HG03064 (cell line): Measurements from ENCODE around the gene SDC1.
A peak's percentile ranks its signal among the peaks of the same experiment; 100 is the strongest.

Source experiments
- ATAC-seq: cut with Tn5 transposase; IDR thresholded peaks from one replicate; pipeline ENCODE4 v1.9.1; 2021; ENCODE audit warnings: low read depth; ENCODE audit not compliant: unreplicated experiment

Gene SDC1

DNA sequence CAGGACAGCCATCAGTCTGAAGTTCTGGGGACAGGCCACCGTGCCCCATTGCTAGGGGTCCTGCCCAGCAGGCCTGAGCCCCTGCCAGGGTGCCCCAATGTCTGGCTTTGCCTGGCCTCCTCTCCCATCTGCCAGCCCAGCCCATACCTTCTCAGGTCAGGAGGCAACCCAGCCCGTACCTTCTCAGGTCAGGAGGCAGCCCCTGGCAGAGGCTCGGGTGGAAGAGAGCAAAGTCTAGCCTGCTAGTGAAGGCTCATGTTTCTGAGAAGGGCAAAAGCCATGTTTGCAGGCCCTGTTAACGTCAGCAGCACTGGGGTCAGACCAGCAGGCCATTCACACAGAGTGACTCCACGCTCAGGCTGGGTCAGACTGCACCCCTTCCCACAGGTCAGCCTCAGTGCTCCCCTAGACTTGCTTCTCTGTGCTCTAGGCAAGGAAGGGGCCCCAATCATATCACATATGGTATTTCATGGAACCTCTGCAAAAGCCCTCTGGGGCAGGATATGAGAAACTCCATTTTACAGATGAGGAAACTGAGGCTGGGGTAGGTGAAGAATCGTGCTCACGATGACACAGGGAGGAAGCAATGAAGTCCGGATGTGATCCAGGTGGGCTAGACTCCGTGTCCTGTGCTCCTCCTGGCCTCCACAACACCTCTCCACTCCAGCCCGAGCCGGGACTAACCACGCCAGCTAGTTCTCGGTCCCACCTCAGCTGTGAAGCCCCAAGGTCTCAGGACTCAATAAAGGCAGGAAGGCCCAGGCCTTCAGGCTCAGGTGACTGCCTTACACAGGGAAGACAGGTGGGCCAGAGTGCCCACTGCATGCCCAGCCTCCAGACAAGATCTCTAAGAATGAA lies 9.5 kb downstream of the SDC1 start:
- no peak for ATAC-seq

DNA sequence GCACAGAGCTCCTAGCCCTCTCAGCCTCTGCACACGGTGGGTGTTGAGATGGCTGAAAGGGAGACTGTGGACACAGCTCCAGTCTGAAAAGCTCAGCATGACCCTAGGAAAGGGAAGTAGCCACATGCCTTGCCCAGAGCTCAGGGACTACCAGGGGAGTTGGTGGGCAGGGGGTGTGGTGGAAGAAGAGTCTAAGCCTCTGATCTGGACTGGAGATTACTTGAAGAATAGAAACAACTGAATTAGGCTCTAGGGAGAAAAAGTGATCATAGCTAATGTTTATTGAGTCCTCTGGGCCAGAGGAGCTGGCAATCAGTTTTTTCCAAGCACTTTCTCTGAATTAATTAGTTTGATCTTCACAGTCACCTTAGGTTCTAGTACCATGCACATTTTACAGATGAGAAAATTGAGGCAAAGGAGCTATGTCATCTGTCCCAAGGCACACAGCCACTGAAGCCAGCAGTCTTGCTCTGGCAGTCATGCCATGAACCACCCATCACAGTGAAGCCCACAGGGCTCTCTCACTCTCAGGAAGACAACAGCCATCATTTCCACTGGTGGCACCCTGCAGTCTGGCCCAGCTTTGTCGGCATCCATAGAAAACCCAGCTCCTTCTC lies 10.3 kb downstream of the SDC1 start:
- ATAC-seq = no peak

DNA sequence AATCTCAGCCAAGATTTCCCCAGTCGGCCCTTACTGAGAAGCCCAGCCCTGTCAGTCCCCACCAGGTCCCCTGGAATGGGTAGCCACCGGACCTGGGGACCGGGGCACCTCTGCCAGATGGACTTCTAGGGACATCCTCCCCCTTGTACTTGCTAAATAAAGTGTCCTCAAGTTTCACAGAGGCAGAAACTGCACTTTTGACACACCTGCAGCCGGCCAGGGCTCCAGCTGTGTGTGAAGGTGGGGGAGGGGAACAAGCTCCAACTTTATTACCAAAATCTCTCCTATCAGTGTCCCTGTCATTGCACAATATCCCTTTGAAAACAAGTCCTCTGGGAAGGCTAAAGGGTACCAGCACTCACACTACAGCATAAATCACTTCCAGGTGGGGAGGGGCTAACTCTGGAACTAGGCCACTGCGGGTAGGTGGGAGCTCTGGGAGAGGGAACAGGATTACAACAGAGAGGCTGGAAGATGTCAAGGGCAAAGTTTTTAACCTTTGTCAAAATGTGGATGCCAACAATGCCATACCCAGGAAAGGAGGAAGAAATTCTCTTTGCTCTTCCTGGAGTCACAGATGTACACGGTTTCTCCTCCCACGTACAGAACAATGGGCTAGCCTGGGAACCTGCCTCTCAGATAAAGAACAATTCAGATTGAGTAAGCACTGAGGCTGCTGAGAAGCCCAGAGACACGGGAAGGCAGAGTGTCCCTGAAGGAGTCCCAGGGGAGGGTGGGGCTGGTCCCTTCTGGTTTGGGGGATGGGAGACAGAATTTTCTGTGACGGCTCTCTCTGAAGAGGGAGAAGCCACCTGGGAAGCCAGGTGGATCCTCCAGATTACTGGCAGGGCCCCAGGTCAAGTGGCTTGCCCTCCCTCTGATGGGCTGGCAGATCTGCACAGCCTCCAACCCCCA lies 11.0 kb downstream of the SDC1 start:
- no peak for ATAC-seq

DNA sequence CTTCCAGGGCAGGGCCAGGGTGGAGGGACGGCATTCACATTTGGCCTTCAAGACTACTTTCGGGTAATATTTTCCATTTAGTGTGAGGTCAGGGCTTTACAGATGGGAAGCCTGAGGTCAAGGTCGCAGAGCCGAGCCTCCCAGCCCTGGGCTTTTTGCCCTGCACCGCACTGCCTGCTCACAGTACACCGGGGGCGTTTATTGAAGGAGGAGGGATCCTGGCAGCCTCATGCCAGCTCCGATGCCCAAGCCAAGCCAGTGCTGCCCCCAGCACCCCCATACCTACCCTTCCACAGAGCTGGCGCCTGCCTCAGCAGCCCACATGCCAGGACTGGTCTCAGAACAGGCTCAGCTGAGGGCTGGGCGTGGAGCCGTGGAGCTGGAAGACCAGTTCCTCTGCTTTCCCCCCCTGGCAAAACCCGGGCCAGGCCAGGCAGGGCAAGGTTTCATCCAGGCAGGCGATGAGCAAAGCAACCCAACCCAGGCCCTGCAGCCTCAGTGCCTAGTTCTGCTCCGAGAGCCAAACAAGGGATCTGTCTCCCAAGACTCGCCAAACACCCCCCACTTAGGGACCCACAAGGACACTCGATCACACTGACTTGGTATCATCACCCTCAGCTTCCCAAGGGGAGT lies 11.9 kb downstream of the SDC1 start:
- ATAC-seq = no peak

DNA sequence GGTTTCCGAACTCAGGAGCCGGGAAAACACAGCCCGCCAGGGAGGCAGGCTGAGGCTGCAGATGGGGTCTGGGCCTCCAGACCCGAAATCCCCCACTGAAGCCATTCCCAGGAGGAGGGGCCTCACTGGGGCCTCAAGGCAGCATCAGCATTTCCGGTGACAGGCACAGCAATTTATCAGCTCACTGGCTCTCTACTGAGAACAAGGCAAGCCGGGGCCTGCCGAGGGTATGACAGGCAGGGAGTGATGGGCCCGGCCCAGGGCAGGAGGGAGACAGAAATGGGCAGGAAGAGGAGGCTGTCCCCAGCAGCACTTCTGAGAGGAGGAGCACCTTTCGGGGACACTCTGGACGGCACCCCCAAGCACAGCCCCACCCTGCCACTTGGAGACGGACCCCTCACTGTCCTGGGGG lies 12.5 kb downstream of the SDC1 start:
- ATAC-seq = peak; percentile 48

DNA sequence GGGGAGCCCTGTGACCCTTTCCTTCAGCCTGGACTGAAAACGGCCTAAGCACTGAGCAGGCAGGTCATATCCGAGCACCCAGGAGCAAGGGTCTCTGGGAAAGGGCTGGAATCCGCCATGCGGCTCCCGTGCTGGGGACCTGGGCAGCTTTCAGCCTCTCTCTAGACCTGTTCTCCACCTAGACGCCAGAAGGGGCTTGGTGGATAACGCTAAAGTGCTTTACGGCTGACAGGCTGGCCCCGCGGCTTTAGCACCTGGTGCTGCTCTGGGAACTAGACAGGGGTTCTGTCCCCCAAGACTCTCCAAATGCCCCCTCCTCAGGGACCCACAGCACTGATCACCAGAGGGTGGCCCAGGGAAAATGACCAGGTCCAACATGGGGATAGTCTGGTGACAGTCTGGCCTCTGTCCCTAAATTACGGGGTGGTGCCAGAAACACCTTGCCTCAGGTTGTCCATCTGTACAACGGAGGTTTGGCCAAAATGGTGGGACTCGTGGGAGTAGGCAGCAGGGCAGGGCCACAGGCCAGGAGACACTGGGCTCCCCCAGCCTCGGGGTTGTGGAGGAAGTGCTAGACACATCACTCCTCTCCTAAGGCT lies 13.0 kb downstream of the SDC1 start:
- no peak for ATAC-seq

DNA sequence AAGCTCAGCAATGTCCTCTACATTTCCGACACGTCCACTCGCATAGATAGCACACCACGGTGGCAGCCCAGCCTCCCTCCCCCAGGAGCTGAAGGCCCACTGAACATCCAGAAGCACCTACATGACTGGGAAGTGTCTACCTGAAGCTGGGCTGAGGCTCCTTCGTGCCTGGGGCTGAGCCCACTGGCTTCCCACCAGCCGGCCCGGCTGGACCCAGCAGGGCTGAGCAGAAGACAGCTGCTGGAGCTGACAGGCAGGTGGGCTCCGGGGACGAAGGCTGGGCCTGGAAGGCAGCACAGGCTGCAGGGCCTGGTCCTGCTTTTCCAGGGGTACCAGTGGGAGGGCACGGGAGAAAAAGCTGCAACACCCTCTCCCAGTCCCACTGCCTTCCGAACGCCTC lies 13.5 kb downstream of the SDC1 start:
- no peak for ATAC-seq

DNA sequence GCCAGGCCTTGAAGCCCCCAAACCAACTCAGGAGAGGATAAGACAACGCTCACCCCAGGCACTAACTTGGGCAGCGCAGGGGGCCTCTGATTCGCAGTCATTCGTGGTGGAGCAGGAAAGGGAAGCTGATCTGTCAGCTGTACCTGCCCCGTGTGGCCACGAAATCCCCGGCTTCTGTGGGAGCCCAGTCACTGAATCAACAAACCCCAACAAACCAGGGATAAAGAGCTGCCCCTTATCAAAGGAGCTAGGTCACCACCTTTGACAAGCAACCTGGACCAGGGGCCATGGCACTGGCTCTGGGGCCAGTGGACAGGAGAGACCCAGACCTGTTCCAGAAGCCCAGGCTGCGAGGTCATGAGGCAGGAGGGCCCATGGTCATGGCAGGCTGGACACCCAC lies 14.5 kb downstream of the SDC1 start:
- ATAC-seq = no peak

DNA sequence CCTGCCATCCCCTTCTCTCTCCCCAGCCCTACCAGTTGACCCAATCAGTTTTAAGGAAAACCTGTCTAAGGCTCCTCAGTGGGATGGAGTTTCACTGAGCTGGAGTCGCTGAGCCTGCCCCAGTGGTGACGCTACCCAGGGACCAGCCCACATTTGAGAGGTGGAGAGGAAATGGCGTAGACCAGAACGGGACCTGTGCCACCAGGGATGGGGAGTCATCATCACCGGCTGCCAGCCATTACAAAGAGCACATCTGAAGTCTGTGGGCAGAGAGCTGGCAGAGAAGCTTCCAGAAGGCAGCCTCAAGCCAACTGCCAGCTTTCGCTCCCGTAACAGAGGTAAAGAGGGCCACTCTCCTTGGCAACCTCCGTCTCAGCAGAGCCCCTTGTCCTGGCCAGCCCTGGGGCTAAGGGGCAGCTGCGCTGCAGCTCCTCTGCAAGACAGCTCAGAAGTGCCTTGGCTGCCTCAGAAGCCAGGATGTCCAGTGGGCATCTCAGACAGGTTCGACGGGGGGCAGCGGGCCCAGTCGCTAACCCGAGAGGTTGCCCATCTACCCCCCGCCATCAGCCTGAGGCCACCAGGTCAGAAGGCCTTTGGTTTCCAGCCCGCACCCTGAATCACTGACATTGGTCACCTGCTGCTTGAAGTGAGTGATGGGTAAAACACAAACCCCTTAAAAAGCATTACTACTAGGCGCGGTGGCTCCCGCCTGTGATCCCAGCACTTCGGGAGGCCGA lies 15.4 kb downstream of the SDC1 start:
- no peak for ATAC-seq

DNA sequence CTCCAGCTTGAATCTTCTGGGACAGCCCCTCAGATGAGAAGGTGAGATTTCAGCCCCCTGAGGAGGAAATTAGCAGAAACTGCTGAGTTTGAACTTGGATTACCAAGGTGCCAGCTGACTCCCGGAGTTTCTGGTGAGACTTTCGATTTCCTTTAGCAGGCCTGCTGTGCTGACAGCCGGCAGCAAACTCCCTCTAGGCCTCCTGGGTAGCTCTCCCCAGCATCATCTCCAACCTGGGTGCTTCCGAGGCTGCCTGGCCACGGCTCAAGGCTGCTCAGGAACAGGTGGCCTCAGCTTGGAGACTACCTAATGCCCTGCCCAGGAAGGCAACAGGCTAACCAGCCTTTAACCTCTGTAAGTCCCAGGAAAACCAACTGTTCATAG lies 16.5 kb downstream of the SDC1 start:
- ATAC-seq = no peak

DNA sequence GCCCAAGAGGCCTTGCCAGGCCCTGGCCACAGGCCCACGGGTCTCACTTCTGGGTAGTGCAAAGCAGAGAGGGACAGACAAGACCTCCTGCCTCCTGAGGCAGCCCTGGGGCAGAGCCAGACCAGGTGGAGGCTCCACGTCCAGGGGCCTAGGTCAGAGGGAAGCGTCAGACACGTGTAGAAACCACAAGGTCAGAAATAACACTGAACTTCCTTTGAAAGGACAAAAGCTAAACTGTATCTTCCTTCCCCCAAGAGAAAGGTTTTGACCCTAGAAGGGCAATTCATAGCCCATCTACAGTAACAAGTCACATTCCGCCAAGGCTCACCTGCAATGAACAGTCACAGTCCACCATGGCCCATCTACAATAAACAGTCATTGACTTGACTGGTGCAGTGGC lies 17.9 kb downstream of the SDC1 start:
- peak; percentile 64 for ATAC-seq

DNA sequence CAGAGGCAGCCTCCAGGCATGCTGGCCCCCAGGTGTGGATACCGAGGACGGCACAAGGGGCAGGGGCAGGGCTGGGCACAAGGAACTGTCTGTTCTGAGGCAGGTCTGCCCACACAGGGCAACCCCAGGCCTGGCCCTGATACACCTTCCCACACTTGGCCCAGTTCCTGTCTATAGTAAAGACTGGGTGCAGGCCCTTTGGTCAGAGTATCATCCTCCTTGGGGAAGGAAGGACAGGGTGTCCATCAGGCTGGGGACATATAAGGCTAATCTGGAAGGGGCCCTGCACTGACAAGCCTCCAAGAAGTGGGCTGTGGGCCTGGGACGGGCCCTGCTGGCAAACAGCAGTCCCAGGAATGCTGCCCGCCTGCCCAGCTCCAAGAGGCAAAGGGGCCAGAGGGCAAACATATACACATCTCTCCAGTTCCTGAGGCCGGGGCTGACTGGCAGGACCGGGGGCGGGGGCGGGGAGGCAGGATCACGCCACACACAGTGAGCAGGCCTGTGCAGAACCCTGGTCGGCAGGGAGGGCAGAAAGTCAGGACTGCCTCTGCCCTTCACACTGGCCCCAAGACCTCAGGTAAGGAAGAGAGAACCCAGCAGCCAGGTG lies 18.9 kb downstream of the SDC1 start:
- no peak for ATAC-seq

DNA sequence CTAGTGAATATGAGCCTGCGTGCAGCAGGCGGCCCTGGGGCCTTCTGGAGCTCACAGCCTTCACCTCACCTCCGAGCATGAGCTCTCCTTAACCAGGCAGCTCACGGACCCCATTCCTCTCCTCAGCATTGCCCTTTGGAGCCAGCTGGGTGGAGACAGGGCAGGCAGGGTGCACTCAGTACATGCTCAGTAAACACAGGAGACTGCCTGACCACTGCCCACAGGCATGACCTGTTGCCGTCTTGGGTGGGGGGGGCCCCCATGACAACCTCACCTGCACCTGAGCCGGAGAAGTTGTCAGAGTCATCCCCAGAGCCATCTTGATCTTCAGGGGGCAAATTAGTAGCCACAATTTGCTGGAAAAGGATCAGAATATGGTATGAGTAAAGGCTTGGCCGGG lies 19.9 kb downstream of the SDC1 start:
- no peak for ATAC-seq

DNA sequence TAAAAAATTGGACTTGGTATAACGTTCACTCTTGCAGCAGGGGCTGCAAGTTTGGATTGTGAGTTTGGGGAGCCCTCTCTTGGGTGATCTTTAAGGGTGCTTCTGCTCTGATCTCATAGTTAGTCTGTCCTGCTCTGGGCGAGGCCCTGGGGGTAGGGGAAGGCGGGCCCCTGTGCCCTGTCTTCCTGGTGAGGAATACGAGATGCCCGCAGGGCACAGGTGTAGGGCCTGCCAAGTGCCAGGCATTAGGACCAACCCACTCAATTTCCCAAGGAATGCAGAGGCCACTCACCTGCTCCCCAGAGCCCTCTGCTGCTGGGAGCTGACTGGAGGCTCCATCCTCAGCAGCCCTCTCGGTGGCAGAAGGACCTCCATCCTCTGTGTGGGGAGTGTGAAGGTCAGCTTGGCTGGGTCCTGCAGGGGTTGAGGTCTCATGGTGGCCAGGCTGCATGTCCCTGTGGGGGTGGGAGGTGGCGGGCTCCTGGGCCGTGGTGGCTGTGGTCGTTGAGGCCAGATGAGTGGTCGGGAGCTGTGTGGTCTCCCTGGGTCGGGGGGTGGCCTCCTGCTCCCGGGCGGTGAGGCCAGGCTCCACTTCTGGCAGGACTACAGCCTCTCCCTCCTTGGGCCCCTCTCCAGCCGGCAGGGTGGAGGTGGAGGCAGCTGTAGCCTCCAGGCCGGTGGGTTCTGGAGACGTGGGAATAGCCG lies 21.3 kb downstream of the SDC1 start:
- ATAC-seq = no peak

DNA sequence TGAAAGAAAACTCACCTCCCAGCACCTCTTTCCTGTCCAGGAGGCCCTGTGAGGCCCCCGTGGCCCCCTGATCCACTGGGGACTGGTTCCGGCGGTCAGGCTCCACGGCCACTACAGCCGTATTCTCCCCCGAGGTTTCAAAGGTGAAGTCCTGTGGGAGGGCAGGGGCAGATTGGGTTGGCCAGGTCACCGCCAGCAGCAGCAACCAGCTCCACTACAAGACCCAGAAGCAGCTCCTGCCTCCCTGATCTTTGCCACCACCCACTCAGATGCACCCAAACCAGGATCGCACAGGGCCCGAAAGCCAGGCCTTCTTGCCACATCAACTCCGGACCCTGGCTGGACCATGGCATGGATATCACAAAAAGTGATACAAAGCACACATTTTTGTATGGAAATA lies 21.9 kb downstream of the SDC1 start:
- ATAC-seq = no peak

DNA sequence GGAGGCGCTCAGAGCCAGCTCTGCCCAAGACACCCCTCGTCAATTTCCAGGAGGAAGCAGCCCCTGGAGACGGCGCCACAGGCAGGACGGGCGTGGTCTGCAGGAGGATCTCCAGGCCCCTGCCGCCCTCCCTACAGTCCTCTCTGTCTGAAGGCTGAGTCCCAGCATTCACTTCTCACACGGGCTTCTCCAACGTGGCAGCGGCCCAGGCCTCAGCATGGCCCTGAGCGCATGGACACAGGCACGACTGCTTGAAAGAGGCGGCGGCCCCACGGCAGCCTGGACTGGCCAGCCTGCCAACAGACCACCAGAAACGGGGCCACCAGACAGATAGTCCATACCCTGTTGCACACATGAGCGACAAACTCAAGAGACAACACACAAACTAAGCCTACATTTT lies 23.3 kb downstream of the SDC1 start:
- no peak for ATAC-seq

DNA sequence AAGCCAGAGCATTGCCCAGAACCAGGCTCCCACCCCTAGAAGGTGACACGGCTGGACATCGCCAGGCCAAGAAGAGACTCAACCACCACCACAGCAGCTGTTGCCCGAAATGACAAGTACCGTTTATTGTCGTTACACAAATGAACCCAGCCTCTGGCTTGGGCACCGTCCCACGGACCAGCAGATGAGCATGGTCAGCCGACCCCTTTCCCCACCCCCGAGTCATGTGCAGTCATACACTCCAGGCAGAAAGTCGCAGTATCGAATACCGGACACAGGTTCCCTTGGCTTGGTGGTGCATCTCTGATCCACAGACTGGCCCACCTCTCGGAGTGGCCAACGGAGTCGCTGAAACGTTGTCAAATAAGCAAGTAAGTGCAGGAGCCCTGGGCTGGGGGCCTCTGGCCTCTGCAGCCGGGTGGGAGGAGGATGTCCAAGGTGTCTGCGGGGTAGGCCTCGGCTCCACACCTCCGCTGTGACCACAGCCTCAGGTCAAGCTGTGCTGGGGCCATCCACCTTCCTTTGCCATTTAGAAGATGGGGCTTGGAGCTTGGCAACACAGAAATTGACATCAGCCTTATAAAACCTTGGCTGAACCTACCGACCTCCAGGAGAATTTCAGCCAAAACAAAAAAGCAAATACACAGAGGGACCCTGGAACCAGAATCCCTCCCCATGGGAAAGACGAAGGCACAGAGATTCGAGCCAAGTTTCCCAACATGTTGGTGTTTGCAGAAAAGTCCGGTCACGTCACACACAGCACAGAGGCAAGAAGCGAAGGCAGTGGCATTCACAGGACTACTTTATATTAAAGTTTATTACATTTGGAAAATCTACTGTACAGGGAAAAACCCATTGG lies 24.0 kb downstream of the SDC1 start:
- no peak for ATAC-seq
